GM19324 (cell line): Measurements from ENCODE around the gene CYP4A22.
"Not testable (repeated sequence)": the region's sequence is repeated elsewhere in the genome, so short reads cannot be mapped to it uniquely, and the experiment has no call there.

Experiments
- ATAC-seq: cut with Tn5 transposase; IDR thresholded peaks from one replicate; pipeline ENCODE4 v1.9.1; 2021; ENCODE audit warnings: mild to moderate bottlenecking, moderate library complexity; ENCODE audit not compliant: unreplicated experiment, low FRiP score

Gene CYP4A22

GRCh38 chr1:47137198-47137597 is at the start of gene CYP4A22:
TSS of gene CYP4A22 (plus strand) at chr1:47137441. CDS start at chr1:47137486, 45 bp downstream.
- ATAC-seq = no peak

- ATAC-seq = not testable (repeated sequence)
Observed at GRCh38 chr1:47089356-47089755, 47.9 kb upstream of the CYP4A22 start.

GRCh38 chr1:47091476-47091875 is 45.8 kb upstream of the CYP4A22 start:
- not testable (repeated sequence) for ATAC-seq

- ATAC-seq = no peak
Observed at GRCh38 chr1:47104816-47105215, 32.4 kb upstream of the CYP4A22 start.

GRCh38 chr1:47106792-47107191 is 30.4 kb upstream of the CYP4A22 start:
- ATAC-seq = no peak

GRCh38 chr1:47107851-47108574 is 29.2 kb upstream of the CYP4A22 start:
- ATAC-seq = not testable (repeated sequence)

GRCh38 chr1:47109482-47109881 is 27.8 kb upstream of the CYP4A22 start:
- ATAC-seq = not testable (repeated sequence)

GRCh38 chr1:47113178-47113577 is 24.1 kb upstream of the CYP4A22 start:
- ATAC-seq = no peak

- not testable (repeated sequence) for ATAC-seq
Observed at GRCh38 chr1:47121039-47121438, 16.2 kb upstream of the CYP4A22 start.

GRCh38 chr1:47124834-47125233 is 12.4 kb upstream of the CYP4A22 start:
- ATAC-seq = not testable (repeated sequence)

GRCh38 chr1:47126997-47127396 is 10.2 kb upstream of the CYP4A22 start:
- not testable (repeated sequence) for ATAC-seq

- no peak for ATAC-seq
Observed at GRCh38 chr1:47128221-47128620, 9.0 kb upstream of the CYP4A22 start.

- not testable (repeated sequence) for ATAC-seq
Observed at GRCh38 chr1:47128854-47129253, 8.4 kb upstream of the CYP4A22 start.

GRCh38 chr1:47129489-47130230 is 7.6 kb upstream of the CYP4A22 start:
- not testable (repeated sequence) for ATAC-seq

GRCh38 chr1:47132665-47133064 is 4.6 kb upstream of the CYP4A22 start:
- ATAC-seq = not testable (repeated sequence)

GRCh38 chr1:47137925-47138615 is 829 bp downstream of the CYP4A22 start:
- no peak for ATAC-seq

GRCh38 chr1:47140358-47140757 is 3.1 kb downstream of the CYP4A22 start:
- ATAC-seq = not testable (repeated sequence)

GRCh38 chr1:47143654-47144053 is 6.4 kb downstream of the CYP4A22 start:
- not testable (repeated sequence) for ATAC-seq

- ATAC-seq = not testable (repeated sequence)
Observed at GRCh38 chr1:47146495-47146894, 9.3 kb downstream of the CYP4A22 start.

GRCh38 chr1:47147047-47147785 is 10.0 kb downstream of the CYP4A22 start:
- no peak for ATAC-seq
